ENCODE measurements around the gene SMG6.

The SMG6 gene

GRCh38 chr17:2042933-2043332, 260.7 kb downstream of the SMG6 start:
- ChIA-PET POLR2A (no interaction called here), CTCF (no interaction called here)
- peaks cover 0 to 21% (median 16%) of the 10 kb centered on the region in 4 experiments for H3K4me1 ChIP-seq (ENCODE audit: control extremely low read depth in 1 of 4, control insufficient read depth in 4 of 4, insufficient read depth in 4 of 4, low read length in 3 of 4)
- WGBS (ENCODE audit: insufficient coverage) = 94% methylated on average over 3 of the region's 5 CpGs
- H3K27ac ChIP-seq (ENCODE audit: insufficient read depth in 1 of 2, low read depth in 1 of 2, low read length in 2 of 2, poor library complexity in 1 of 2, severe bottlenecking in 2 of 2) = no peak overlapping the region
- peak in 2 of 3 donors; percentile 41 to 52 for DNase-seq
- peak overlapping the region in 5 of 7 experiments; percentile 76 to 95 (median 82) for H3K4me3 ChIP-seq (ENCODE audit: control insufficient read depth in 1 of 7, extremely low read depth in 1 of 7, insufficient read depth in 4 of 7, low read depth in 2 of 7, low read length in 6 of 7)
- H3K36me3 ChIP-seq (ENCODE audit: control insufficient read depth in 4 of 4, insufficient read depth in 4 of 4, low read length in 3 of 4) = peaks cover 8 to 38% (median 22%) of the 10 kb centered on the region in 4 experiments
- H3K9me3 ChIP-seq (ENCODE audit: control extremely low read depth in 1 of 5, control insufficient read depth in 4 of 5, insufficient read depth in 2 of 5, low read depth in 1 of 5, low read length in 4 of 5) = no peaks in the 10 kb centered on the region
- H3K27me3 ChIP-seq (replicated peaks in 2 of 5; ENCODE audit: control insufficient read depth in 4 of 5, insufficient read depth in 5 of 5, low read length in 4 of 5) = peaks cover 0 to 6% (median 2%) of the 10 kb centered on the region in 5 experiments

- H3K36me3 ChIP-seq (ENCODE audit: control insufficient read depth in 4 of 4, insufficient read depth in 4 of 4, low read length in 3 of 4) = peaks cover 8 to 43% (median 26%) of the 10 kb centered on the region in 4 experiments
- ChIA-PET POLR2A (no interaction called here), CTCF (no interaction called here)
- H3K27me3 ChIP-seq (replicated peaks in 2 of 5; ENCODE audit: control insufficient read depth in 4 of 5, insufficient read depth in 5 of 5, low read length in 4 of 5) = peaks cover 0 to 2% (median 0%) of the 10 kb centered on the region in 5 experiments
- DNase-seq = peak in 2 of 3 donors; percentile 58 to 62
- peak overlapping the region; percentile 83 to 93 for H3K27ac ChIP-seq (ENCODE audit: insufficient read depth in 1 of 2, low read depth in 1 of 2, low read length in 2 of 2, poor library complexity in 1 of 2, severe bottlenecking in 2 of 2)
- WGBS (ENCODE audit: insufficient coverage) = 25% methylated on average over 16 of the region's 17 CpGs
- peaks cover 0 to 21% (median 16%) of the 10 kb centered on the region in 4 experiments for H3K4me1 ChIP-seq (ENCODE audit: control extremely low read depth in 1 of 4, control insufficient read depth in 4 of 4, insufficient read depth in 4 of 4, low read length in 3 of 4)
- H3K9me3 ChIP-seq (ENCODE audit: control extremely low read depth in 1 of 5, control insufficient read depth in 4 of 5, insufficient read depth in 2 of 5, low read depth in 1 of 5, low read length in 4 of 5) = no peaks in the 10 kb centered on the region
- H3K4me3 ChIP-seq (ENCODE audit: control insufficient read depth in 1 of 7, extremely low read depth in 1 of 7, insufficient read depth in 4 of 7, low read depth in 2 of 7, low read length in 6 of 7) = peak overlapping the region; percentile 51 to 95 (median 81)
These were observed 261.2 kb downstream of the SMG6 start for GRCh38 chr17:2042390-2042847.

DNA sequence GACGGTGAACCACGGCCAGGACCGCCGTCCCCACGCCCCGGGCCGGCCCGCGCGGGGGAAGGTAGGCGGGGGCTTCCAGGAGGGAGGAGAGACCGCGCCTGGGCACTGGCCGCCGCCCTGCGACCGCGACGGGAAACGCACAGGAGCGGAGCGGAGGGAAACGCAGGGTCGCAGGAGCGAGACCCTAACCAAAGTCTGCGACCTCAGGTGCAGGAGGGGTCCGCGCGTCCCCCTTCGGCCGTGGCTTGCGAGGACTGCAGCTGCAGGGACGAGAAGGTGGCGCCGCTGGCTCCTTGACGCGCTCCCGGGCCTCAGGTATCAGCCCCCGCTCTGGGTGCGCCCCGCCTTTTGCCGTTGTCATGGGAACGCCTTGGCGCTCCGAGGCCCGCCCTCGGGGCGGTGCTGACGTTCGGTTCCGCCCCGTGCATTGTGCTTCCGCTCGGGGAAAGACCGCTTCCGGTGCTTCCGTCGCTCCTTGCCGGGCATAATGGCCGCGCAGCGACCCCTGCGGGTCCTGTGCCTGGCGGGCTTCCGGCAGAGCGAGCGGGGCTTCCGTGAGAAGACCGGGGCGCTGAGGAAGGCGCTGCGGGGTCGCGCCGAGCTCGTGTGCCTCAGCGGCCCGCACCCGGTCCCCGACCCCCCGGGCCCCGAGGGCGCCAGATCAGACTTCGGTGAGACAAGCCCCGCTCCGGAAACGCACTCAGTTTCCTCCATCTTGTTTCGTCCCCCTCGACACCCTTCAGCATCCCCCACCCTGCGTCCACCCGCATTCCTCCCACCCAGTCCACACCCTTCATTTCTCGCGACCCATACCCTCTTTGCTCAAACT, 261.8 kb downstream of the SMG6 start, which contains the start of gene OVCA2:
Gene OVCA2, plus strand, starts transcription at position 462 of the 829 bp plus-strand sequence. Its CDS starts 26 bp downstream, at position 488.
- ChIA-PET CTCF (interaction anchor here (0.7 to 1.6 kb wide), 2 partner anchors 9 to 17 kb away, joined by 3 to 5 read pairs; partner anchors contain the start of gene RTN4RL1), POLR2A (no interaction called here)
- WGBS (ENCODE audit: insufficient coverage) = under 1% methylated on average over 83 of the region's 93 CpGs
- Histone ChIP-seq H3K27me3 (replicated peaks in 2 of 5; ENCODE audit: control insufficient read depth in 4 of 5, insufficient read depth in 5 of 5, low read length in 4 of 5) (no peaks in the 10 kb centered on the region), H3K4me3 (ENCODE audit: control insufficient read depth in 1 of 7, extremely low read depth in 1 of 7, insufficient read depth in 4 of 7, low read depth in 2 of 7, low read length in 6 of 7) (peak within 1 kb of the TSS; percentile 51 to 95 (median 81)), H3K27ac (ENCODE audit: insufficient read depth in 1 of 2, low read depth in 1 of 2, low read length in 2 of 2, poor library complexity in 1 of 2, severe bottlenecking in 2 of 2) (peak within 1 kb of the TSS; percentile 83 to 93), H3K36me3 (ENCODE audit: control insufficient read depth in 4 of 4, insufficient read depth in 4 of 4, low read length in 3 of 4) (peaks cover 8 to 49% (median 32%) of the 10 kb centered on the region in 4 experiments), H3K9me3 (ENCODE audit: control extremely low read depth in 1 of 5, control insufficient read depth in 4 of 5, insufficient read depth in 2 of 5, low read depth in 1 of 5, low read length in 4 of 5) (no peaks in the 10 kb centered on the region), H3K4me1 (ENCODE audit: control extremely low read depth in 1 of 4, control insufficient read depth in 4 of 4, insufficient read depth in 4 of 4, low read length in 3 of 4) (peaks cover 0 to 21% (median 16%) of the 10 kb centered on the region in 4 experiments)
- DNase-seq = peak; percentile 95 to 97 (median 96)

DNA sequence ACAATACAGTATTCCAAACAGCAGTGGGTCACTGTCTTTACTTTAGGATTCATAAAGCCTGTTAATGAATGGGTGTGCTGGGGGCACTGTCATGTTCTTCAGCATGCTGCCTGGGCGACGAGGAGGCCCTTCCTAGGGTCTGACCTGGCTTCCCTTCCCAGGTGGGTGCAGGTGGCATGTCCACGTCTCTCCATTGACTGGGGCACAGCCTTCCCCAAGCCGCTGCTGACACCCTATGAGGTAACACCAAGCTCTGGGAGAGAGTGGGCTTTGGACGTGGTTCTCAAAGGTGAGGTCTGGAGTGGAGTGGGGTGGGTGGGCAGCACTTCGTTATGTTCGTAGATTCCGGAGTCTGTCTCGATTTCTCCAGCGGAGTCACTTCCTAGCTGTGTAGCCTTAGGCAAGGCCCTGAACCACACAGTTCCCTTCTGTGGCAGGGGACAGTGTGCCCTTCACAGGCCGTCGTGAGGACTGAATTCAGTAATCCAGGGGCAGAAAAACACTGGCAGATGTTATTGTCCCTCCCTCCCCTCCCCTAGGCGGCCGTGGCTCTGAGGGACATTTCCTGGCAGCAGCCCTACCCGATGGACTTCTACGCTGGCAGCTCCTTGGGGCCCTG, 262.5 kb downstream of the SMG6 start:
- Histone ChIP-seq H3K36me3 (ENCODE audit: control insufficient read depth in 4 of 4, insufficient read depth in 4 of 4, low read length in 3 of 4) (peaks cover 11 to 56% (median 38%) of the 10 kb centered on the region in 4 experiments), H3K27me3 (replicated peaks in 2 of 5; ENCODE audit: control insufficient read depth in 4 of 5, insufficient read depth in 5 of 5, low read length in 4 of 5) (no peaks in the 10 kb centered on the region), H3K4me3 (ENCODE audit: control insufficient read depth in 1 of 7, extremely low read depth in 1 of 7, insufficient read depth in 4 of 7, low read depth in 2 of 7, low read length in 6 of 7) (peak overlapping the region; percentile 51 to 95 (median 81)), H3K9me3 (ENCODE audit: control extremely low read depth in 1 of 5, control insufficient read depth in 4 of 5, insufficient read depth in 2 of 5, low read depth in 1 of 5, low read length in 4 of 5) (no peaks in the 10 kb centered on the region), H3K4me1 (ENCODE audit: control extremely low read depth in 1 of 4, control insufficient read depth in 4 of 4, insufficient read depth in 4 of 4, low read length in 3 of 4) (peaks cover 0 to 21% (median 16%) of the 10 kb centered on the region in 4 experiments), H3K27ac (ENCODE audit: insufficient read depth in 1 of 2, low read depth in 1 of 2, low read length in 2 of 2, poor library complexity in 1 of 2, severe bottlenecking in 2 of 2) (peak overlapping the region in 1 of 2 experiments; percentile 10)
- WGBS (ENCODE audit: insufficient coverage) = 98% methylated on average over 9 of the region's 16 CpGs
- peak in 1 of 3 donors; percentile 25 for DNase-seq
- POLR2A ChIA-PET = interaction anchor here (0.5 kb wide), 1 partner anchor 621 kb away, joined by 3 read pairs; no protein-coding TSS in a partner anchor
- CTCF ChIA-PET = interaction anchor here (0.7 to 1.6 kb wide), 3 partner anchors 9 to 164 kb away, joined by 3 to 5 read pairs (median 3); partner anchors contain the start of gene RTN4RL1

DNA sequence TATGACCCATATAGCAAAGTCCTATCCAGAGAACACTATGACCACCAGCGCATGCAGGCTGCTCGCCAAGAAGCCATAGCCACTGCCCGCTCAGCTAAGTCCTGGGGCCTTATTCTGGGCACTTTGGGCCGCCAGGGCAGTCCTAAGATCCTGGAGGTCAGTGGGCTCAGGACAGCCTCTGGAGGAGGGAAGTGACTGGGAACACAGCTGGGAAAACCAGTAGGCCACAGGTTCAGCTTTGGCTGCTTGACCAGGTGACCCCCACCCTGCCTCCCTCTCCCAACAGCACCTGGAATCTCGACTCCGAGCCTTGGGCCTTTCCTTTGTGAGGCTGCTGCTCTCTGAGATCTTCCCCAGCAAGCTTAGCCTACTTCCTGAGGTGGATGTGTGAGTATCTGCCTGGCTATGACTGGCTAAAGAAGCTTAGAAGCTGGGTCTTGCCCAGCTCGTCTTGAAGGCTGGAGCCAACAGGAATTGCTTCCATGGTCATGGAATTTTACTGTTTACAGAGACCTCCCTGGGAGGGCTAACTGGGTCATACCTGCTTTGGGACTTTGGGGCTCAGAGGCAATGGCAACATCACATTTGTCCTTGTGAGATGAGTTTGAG, 263.3 kb downstream of the SMG6 start:
- POLR2A ChIA-PET = interaction anchor here (0.5 kb wide), 1 partner anchor 622 kb away, joined by 3 read pairs; no protein-coding TSS in a partner anchor
- DNase-seq = no peak
- Histone ChIP-seq H3K4me1 (ENCODE audit: control extremely low read depth in 1 of 4, control insufficient read depth in 4 of 4, insufficient read depth in 4 of 4, low read length in 3 of 4) (peaks cover 0 to 21% (median 16%) of the 10 kb centered on the region in 4 experiments), H3K4me3 (ENCODE audit: control insufficient read depth in 1 of 7, extremely low read depth in 1 of 7, insufficient read depth in 4 of 7, low read depth in 2 of 7, low read length in 6 of 7) (no peak overlapping the region), H3K27ac (ENCODE audit: insufficient read depth in 1 of 2, low read depth in 1 of 2, low read length in 2 of 2, poor library complexity in 1 of 2, severe bottlenecking in 2 of 2) (no peak overlapping the region), H3K9me3 (ENCODE audit: control extremely low read depth in 1 of 5, control insufficient read depth in 4 of 5, insufficient read depth in 2 of 5, low read depth in 1 of 5, low read length in 4 of 5) (no peaks in the 10 kb centered on the region), H3K27me3 (replicated peaks in 2 of 5; ENCODE audit: control insufficient read depth in 4 of 5, insufficient read depth in 5 of 5, low read length in 4 of 5) (no peaks in the 10 kb centered on the region), H3K36me3 (ENCODE audit: control insufficient read depth in 4 of 4, insufficient read depth in 4 of 4, low read length in 3 of 4) (peaks cover 13 to 63% (median 44%) of the 10 kb centered on the region in 4 experiments)
- WGBS (ENCODE audit: insufficient coverage) = 96% methylated on average over 7 of the region's 7 CpGs
- CTCF ChIA-PET = interaction anchor here (0.7 to 1.6 kb wide), 7 partner anchors 9 to 163 kb away, joined by 3 to 5 read pairs (median 3); partner anchors contain the start of gene RTN4RL1

DNA sequence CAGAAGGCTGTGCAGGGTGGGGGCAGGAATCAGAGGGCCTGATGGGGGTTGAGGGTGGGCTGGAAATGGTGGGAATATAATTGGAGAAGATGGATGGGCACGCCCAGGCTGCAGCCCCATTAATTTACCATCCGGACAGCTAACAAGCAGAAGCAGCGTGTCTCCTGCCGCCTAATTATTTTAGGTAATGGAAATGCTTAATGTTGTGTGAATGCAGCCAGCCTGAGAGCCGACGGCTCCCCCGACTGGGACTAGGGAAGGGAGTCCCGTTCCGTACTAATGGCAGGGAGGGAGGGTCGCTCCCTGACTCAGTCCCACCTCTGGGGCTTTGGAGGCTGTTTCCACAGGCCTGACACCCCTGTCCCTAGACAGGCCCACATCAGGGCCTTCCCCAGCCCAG, 266.4 kb downstream of the SMG6 start:
- no peak for DNase-seq
- no peak overlapping the region for H3K4me3 ChIP-seq (ENCODE audit: control insufficient read depth in 1 of 7, extremely low read depth in 1 of 7, insufficient read depth in 4 of 7, low read depth in 2 of 7, low read length in 6 of 7)
- ChIA-PET POLR2A (no interaction called here), CTCF (interaction anchor here (1.0 to 1.7 kb wide), 3 partner anchors 16 to 155 kb away, joined by 4 to 6 read pairs (median 4); no protein-coding TSS in a partner anchor)
- H3K9me3 ChIP-seq (ENCODE audit: control extremely low read depth in 1 of 5, control insufficient read depth in 4 of 5, insufficient read depth in 2 of 5, low read depth in 1 of 5, low read length in 4 of 5) = no peaks in the 10 kb centered on the region
- WGBS (ENCODE audit: insufficient coverage) = 98% methylated on average over 10 of the region's 10 CpGs
- H3K4me1 ChIP-seq (ENCODE audit: control extremely low read depth in 1 of 4, control insufficient read depth in 4 of 4, insufficient read depth in 4 of 4, low read length in 3 of 4) = peaks cover 0 to 10% (median 7%) of the 10 kb centered on the region in 4 experiments
- peaks cover 7 to 60% (median 44%) of the 10 kb centered on the region in 4 experiments for H3K36me3 ChIP-seq (ENCODE audit: control insufficient read depth in 4 of 4, insufficient read depth in 4 of 4, low read length in 3 of 4)
- H3K27me3 ChIP-seq (replicated peaks in 2 of 5; ENCODE audit: control insufficient read depth in 4 of 5, insufficient read depth in 5 of 5, low read length in 4 of 5) = no peaks in the 10 kb centered on the region
- H3K27ac ChIP-seq (ENCODE audit: insufficient read depth in 1 of 2, low read depth in 1 of 2, low read length in 2 of 2, poor library complexity in 1 of 2, severe bottlenecking in 2 of 2) = no peak overlapping the region

All from common myeloid progenitor, CD34-positive (primary cell).